Activated T-cell treated with anti-CD3 and anti-CD28 coated beads for 1 hour (primary cell): ENCODE measurements around the gene LHFPL2.

Experiments used
- DNase-seq: peaks from one replicate; pipeline ENCODE4 v3.0.0-alpha.2; 2020; ENCODE audit warnings: low read depth

LHFPL2 gene

DNA sequence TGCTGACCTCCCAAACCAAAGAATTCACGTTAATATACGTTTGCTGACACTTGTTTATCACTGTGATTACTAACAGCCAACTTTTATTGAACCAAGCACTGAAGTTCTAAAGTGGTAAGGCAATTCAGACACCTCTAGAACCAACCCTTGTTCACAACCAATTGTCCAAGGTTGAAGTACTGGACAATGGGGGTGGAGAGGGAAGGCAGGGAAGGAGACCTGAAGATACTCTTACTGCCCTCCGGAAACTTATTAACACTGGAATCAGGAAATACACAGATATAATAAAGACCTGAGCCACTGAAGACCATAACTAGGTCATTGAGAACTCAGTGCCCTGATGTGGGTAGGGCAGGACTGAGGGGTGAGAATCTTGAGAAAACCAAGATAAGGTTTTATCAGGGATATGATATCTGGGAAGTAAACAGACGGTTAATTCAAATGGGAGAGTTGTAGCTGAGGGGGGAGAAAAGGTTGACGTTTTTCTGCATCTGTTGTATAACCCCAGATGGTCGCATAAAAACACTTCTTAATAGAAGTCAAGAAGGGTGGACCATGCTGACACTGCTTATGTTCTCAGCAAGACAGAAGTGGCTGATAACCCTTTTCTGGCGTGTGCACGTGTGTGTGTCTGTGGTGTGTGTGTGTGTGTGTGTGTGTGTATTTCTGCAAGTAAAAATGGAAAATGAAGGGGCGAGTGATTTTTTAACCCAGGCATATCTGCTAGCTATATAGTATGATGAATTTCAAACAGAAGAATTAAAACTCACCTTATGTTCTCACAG is 125.9 kb downstream of the LHFPL2 start:
- no peak for DNase-seq

- DNase-seq, result no peak
Observed at GRCh38 chr5:78521455-78521854, 127.1 kb downstream of the LHFPL2 start.

GRCh38 chr5:78519198-78519941 is 129.2 kb downstream of the LHFPL2 start:
- no peak for DNase-seq

DNA sequence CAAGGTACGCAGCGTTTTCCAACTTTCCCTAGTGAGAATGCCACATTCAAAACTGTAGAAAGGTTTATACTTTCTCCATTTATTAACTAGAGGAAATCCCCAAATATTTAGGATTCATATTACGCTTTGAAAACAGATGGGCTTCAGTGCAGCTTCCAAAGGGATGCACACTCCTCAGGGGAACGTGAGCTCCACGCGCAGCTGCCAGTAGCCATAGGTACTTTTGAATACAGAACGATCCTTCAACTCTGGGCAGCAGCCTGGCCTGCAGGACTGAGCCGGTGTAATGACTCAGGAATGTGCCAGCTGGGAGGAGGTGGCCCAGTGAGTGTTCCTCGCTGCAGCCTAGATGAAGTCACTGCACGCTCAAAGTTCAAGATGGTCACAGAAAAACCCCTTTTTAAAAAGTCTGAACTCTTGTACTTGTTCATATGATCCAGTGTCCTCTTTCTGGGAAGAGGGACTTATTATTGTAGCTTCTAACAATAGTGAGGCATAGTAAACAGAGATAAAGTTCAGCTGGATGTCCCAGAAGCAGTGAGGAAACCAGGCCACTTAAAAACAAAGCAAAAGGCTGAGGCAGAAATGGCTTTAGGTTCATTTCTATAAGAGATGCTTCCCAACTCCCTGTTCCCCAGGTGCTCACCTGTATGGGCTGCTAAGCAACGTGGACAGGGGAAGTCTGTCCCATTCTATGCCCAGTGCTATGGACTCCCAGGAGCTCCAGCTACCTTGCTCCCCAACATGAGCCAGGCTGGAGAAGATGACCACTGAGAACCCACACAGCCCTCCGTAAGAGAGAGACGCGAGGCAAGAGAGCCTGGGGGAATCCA is 130.0 kb downstream of the LHFPL2 start:
- DNase-seq, result no peak

- no peak for DNase-seq
Observed at GRCh38 chr5:78515670-78516069, 132.9 kb downstream of the LHFPL2 start.

GRCh38 chr5:78514427-78515330 is 133.9 kb downstream of the LHFPL2 start:
- DNase-seq, result no peak

DNA sequence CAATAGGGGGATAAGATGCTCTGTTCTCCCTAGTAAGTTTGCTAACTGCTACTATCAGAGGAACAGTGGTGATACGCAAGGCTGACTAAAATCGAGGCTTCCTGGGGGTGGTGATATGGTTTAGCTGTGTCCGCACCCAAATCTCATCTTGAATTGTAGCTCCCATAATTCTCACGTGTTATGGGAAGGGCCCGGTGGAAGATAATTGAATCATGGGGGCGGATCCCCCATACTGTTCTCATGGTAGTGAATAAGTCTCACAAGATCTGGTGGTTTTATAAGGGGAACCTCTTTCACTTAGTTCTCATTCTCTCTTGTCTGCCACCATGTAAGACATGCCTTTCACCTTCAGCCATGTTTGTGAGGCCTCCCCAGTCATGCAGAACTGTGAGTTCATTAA is 135.1 kb downstream of the LHFPL2 start:
- no peak for DNase-seq

GRCh38 chr5:78512435-78512834 is 136.1 kb downstream of the LHFPL2 start:
- no peak for DNase-seq

GRCh38 chr5:78511121-78511906 is 137.3 kb downstream of the LHFPL2 start:
- no peak for DNase-seq

DNA sequence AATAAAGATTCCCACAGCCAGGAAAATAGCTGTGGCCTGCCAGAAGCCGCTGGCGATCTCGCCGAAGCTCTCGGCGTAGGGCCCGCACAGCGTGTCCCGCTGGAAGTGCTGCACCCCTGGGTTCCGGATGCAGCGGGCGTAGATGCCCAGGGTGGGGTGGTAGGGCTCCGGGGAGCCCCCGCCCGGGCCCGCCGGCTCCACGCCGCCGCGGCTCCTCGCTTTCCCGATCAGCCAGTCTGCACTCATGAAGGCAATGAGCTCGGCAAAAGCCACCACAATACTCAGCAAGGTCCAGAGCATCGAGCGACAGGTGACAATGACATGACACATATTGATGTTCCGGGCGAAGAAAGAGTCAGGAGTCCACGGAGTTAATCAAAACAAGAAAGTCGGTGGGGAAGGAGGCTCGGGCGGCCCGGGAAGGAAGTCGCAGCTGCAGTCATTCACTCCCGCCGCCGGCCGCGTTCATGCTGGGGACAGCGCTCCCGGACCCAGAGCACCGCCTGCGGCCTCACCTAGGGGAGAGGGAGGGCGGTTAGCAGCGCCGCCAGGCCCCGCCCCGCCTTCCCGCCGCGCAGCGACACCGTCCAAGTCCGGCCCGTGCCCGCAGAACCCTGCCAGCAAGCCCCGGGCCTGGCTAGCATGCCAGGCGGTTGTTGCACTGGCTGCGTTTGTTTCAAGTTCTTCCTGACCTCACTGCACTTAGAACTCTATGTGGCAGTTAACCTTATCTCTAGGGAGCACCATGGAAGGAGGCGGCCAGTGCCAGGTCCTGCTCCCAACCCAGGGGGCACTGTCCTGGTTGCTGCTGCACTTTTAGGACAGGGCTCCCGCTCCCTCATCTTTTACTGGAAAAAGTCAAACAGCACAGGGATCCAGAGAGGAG is 138.4 kb downstream of the LHFPL2 start:
- DNase-seq, result peak; percentile 2

DNA sequence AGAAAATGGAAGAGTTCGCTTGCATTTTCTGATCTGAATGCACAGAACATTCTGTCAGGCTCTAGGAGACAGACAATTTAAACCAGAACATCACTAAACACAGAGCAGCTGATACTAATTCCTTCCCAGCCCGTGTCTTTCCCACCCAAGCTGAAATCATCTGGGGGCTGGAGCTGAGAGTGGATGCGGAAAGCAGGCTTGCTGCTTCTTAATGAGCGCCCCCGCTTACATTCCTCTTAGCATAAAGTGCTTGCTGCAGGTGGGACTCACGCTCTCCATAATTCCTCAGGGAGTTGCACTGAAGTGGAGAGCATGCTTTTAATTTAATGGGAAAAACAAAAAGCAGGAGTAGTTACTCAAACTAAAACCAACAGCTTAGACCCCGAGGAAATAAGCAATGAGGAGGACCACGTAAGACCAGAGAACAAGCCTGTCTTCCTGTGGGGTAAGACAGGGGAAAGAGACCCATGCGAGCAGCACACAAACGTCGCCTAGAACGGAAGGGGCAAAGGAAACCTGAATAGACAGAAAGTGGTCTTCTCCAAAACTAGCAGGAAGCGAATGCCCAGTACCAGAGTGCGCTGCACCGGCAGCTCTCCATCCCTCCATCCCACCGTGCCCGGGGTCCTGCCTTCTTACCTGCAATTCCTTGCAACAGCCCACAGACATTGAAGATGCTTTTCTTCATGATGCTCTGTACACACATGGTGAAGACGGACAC is 139.3 kb downstream of the LHFPL2 start:
- no peak for DNase-seq

DNA sequence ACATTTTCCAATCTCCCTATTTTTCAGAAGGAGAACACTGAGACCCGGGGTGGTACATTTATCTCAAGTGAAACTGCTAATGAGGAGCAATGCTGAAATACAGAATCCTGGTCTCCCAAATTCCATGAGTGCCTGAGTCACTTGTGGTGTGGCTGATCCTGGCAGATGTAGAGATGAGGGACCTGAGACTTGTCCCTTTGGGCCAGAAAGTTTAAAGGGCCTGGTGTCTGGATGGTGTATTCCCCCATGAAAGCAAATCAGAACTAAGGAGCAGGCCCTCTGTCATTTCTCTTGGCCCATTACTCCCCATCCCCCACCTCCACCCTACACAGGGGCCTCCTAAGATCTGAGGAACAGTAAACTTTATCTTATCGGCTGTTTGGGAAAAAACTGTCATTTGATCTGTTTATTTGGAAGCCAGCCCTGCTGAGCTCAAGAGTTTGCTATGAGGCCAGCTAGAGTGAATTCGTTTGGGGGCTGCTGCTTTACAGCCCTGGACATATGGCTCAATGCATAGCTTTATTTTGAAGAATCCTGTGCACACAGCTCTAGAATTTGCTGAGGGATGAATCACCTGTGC is 140.3 kb downstream of the LHFPL2 start:
- no peak for DNase-seq

GRCh38 chr5:78507531-78507930 is 141.0 kb downstream of the LHFPL2 start:
- DNase-seq, result no peak

GRCh38 chr5:78506261-78507024 is 142.1 kb downstream of the LHFPL2 start:
- no peak for DNase-seq

GRCh38 chr5:78505860-78506259 is 142.7 kb downstream of the LHFPL2 start:
- no peak for DNase-seq

- no peak for DNase-seq
Observed at GRCh38 chr5:78504704-78505677, 143.6 kb downstream of the LHFPL2 start.
